Keratinocyte (primary cell): ENCODE measurements around the gene PLA2G4F. TPM values are rescaled to one million over a fixed set of nuclear protein-coding genes. Genes with fewer than 3 reads are reported as not detected.

ENCODE experiments used
- DNase-seq: peaks from one replicate; pipeline ENCODE4 v3.0.0-alpha.2; 2011; ENCODE audit warnings: low read depth, missing footprints, low spot score
- FAIRE-seq: peaks from 2 replicates; lab custom pipeline; 2011; peaks lifted over from hg19 to GRCh38; lab: Jason Lieb, UNC
- H2AFZ ChIP-seq: 2 replicates; pipeline ENCODE4 v1.6.0; 2012; ENCODE audit warnings: low read length, control low read depth, inconsistent platforms; ENCODE audit not compliant: control insufficient read depth
- H3K27ac ChIP-seq: 2 replicates; pipeline ENCODE4 v1.5.1; 2011; ENCODE audit warnings: low read length; ENCODE audit not compliant: control insufficient read depth, insufficient read depth
- H3K27me3 ChIP-seq: 3 replicates; pipeline ENCODE4 v1.6.0; 2011; ENCODE audit warnings: low read length; ENCODE audit not compliant: control insufficient read depth, insufficient read depth; ENCODE audit errors: extremely low read depth
- H3K36me3 ChIP-seq, 2 experiments: 2 replicates in 1 of 2; 3 replicates in 1 of 2; pipeline ENCODE4 v1.5.1; 2011; ENCODE audit warnings: low read length in 2 of 2, mild to moderate bottlenecking in 1 of 2; ENCODE audit not compliant: control insufficient read depth in 2 of 2, insufficient read depth in 2 of 2; ENCODE audit errors: extremely low read depth in 1 of 2
- H3K4me1 ChIP-seq: 3 replicates; pipeline ENCODE4 v1.5.1; 2011; ENCODE audit warnings: low read length; ENCODE audit not compliant: control insufficient read depth, insufficient read depth; ENCODE audit errors: extremely low read depth
- H3K4me2 ChIP-seq: 3 replicates; pipeline ENCODE4 v1.6.0; 2011; ENCODE audit warnings: low read depth, low read length; ENCODE audit not compliant: control insufficient read depth, insufficient read depth; ENCODE audit errors: extremely low read depth
- H3K4me3 ChIP-seq, 3 experiments: fragments of 200-600 bp in 1 of 3; sonication (generic) in 1 of 3; 2 replicates in 2 of 3; 3 replicates in 1 of 3; pipeline ENCODE4 v1.5.1; 2011 to 2016; ENCODE audit warnings: low read length in 3 of 3, mild to moderate bottlenecking in 3 of 3, control low read depth in 2 of 3, inconsistent platforms in 1 of 3, low read depth in 1 of 3, mixed read lengths in 1 of 3, mixed run types in 1 of 3, moderate library complexity in 1 of 3; ENCODE audit not compliant: control insufficient read depth in 2 of 3, insufficient read depth in 2 of 3; ENCODE audit errors: extremely low read depth in 1 of 3
- H3K79me2 ChIP-seq: 2 replicates; pipeline ENCODE4 v1.6.0; 2012; ENCODE audit warnings: low read length; ENCODE audit not compliant: control insufficient read depth, insufficient read depth
- H3K9ac ChIP-seq: 3 replicates; pipeline ENCODE4 v1.6.0; 2011; ENCODE audit warnings: low read length; ENCODE audit not compliant: control insufficient read depth, insufficient read depth; ENCODE audit errors: extremely low read depth
- H3K9me1 ChIP-seq: 3 replicates; pipeline ENCODE4 v1.6.0; 2011; ENCODE audit warnings: low read length; ENCODE audit not compliant: control insufficient read depth, insufficient read depth; ENCODE audit errors: extremely low read depth
- H3K9me3 ChIP-seq: 2 replicates; pipeline ENCODE4 v1.5.1; 2012; ENCODE audit warnings: low read depth, low read length; ENCODE audit not compliant: control insufficient read depth
- H4K20me1 ChIP-seq: 3 replicates; pipeline ENCODE4 v1.6.0; 2011; ENCODE audit warnings: low read length; ENCODE audit not compliant: control insufficient read depth, insufficient read depth; ENCODE audit errors: extremely low read depth
- EZH2 ChIP-seq: IDR thresholded peaks from one replicate; pipeline ENCODE4 v1.6.1; 2012; ENCODE audit warnings: inconsistent platforms, mild to moderate bottlenecking, low read length, moderate library complexity
- dilution Hi-C: fragments of 300-500 bp; cut with MboI; formaldehyde crosslinking; loops from one replicate; pipeline ENCODE4 v1.7.0; 2020; ENCODE audit warnings: low sequenced_read_pairs; ENCODE audit not compliant: extremely low pct_ligation_motif_present
- polyA plus RNA-seq, 5 experiments: library from polyadenylated mRNA; depleted of rRNA in 3 of 5; stranded (reverse) in 3 of 5; stranded (forward) in 1 of 5; unstranded in 1 of 5; fragments of >200 nt; gene quantifications; 1 replicate in 1 of 5; 2 replicates in 3 of 5; 3 replicates in 1 of 5; pipeline versions ENCODE4 v1.2.1 to v1.2.3, GENCODE V29; 2011 to 2012; ENCODE audit warnings: missing spikeins in 2 of 5, low read depth in 1 of 5, low replicate concordance in 1 of 5
- TF ChIP-seq, protein P1 (sequence below), 3 experiments: IDR thresholded peaks in 1 of 3; conservative IDR thresholded peaks in 1 of 3; optimal IDR thresholded peaks in 1 of 3; 2 replicates in 2 of 3; 3 replicates in 1 of 3; pipeline versions ENCODE3 to v1.5.1; 2011; ENCODE audit warnings: low read length in 3 of 3, mild to moderate bottlenecking in 3 of 3, moderate library complexity in 2 of 3, control low read depth in 1 of 3, inconsistent platforms in 1 of 3; ENCODE audit not compliant: insufficient read depth in 2 of 3; ENCODE audit errors: extremely low read depth in 1 of 3

PLA2G4F gene
- polyA plus RNA-seq, 1 donor (not counting 4 experiments of a cell fraction or from before 2014, with no cell fraction given): 4.4 TPM

GRCh38 chr15:42102646-42103235 lies 53.7 kb downstream of the PLA2G4F start:
- no peak overlapping the region for H3K4me2 ChIP-seq
- no peaks in the 10 kb centered on the region for H3K9me1 ChIP-seq
- DNase-seq (no peak), FAIRE-seq (no peak)
- H2AFZ ChIP-seq: no peak overlapping the region
- H3K36me3 ChIP-seq: no peaks in the 10 kb centered on the region
- no peak overlapping the region for H3K9ac ChIP-seq
- no peaks in the 10 kb centered on the region for H3K27me3 ChIP-seq
- no peaks in the 10 kb centered on the region for H3K9me3 ChIP-seq
- H3K79me2 ChIP-seq: no peaks in the 10 kb centered on the region
- peaks cover 23% of the 10 kb centered on the region for H3K4me1 ChIP-seq
- dilution Hi-C loops: no loop called here
- H3K4me3 ChIP-seq: no peak overlapping the region
- TF ChIP-seq, protein P1, sequence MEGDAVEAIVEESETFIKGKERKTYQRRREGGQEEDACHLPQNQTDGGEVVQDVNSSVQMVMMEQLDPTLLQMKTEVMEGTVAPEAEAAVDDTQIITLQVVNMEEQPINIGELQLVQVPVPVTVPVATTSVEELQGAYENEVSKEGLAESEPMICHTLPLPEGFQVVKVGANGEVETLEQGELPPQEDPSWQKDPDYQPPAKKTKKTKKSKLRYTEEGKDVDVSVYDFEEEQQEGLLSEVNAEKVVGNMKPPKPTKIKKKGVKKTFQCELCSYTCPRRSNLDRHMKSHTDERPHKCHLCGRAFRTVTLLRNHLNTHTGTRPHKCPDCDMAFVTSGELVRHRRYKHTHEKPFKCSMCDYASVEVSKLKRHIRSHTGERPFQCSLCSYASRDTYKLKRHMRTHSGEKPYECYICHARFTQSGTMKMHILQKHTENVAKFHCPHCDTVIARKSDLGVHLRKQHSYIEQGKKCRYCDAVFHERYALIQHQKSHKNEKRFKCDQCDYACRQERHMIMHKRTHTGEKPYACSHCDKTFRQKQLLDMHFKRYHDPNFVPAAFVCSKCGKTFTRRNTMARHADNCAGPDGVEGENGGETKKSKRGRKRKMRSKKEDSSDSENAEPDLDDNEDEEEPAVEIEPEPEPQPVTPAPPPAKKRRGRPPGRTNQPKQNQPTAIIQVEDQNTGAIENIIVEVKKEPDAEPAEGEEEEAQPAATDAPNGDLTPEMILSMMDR (optimal IDR thresholded peaks at IDR 0.05 in 1 of 3, IDR thresholded peaks at IDR 0.05 in 1 of 3, conservative IDR thresholded peaks at IDR 0.05 in 1 of 3; ENCODE audit: extremely low read depth in 1 of 3, insufficient read depth in 2 of 3, low read length in 3 of 3): no peak
- no peak for TF ChIP-seq EZH2
- no peak overlapping the region for H3K27ac ChIP-seq
- H4K20me1 ChIP-seq: no peaks in the 10 kb centered on the region

GRCh38 chr15:42101861-42102260 lies 54.6 kb downstream of the PLA2G4F start:
- Histone ChIP-seq H2AFZ (no peak overlapping the region), H3K9me1 (no peaks in the 10 kb centered on the region), H3K9ac (no peak overlapping the region), H3K9me3 (no peaks in the 10 kb centered on the region), H3K36me3 (no peaks in the 10 kb centered on the region), H3K79me2 (no peaks in the 10 kb centered on the region), H3K4me1 (peaks cover 17% of the 10 kb centered on the region), H3K27me3 (no peaks in the 10 kb centered on the region), H3K4me3 (no peak overlapping the region), H3K4me2 (no peak overlapping the region), H3K27ac (no peak overlapping the region), H4K20me1 (no peaks in the 10 kb centered on the region)
- FAIRE-seq (no peak), DNase-seq (no peak)
- TF ChIP-seq EZH2: no peak
- TF ChIP-seq, protein P1 (optimal IDR thresholded peaks at IDR 0.05 in 1 of 3, IDR thresholded peaks at IDR 0.05 in 1 of 3, conservative IDR thresholded peaks at IDR 0.05 in 1 of 3; ENCODE audit: extremely low read depth in 1 of 3, insufficient read depth in 2 of 3, low read length in 3 of 3): no peak
- dilution Hi-C loops: no loop called here
